VCaP (cell line): ENCODE measurements around the gene EDEM1.

Source experiments
- H3K27ac ChIP-seq: fragments of 450-650 bp; 2 replicates; pipeline ENCODE4 v1.5.1; 2017
- TF ChIP-seq, protein P1 (sequence below): fragments of 450-650 bp; conservative IDR thresholded peaks from 2 replicates; pipeline ENCODE4 v1.5.1; 2017; ENCODE audit warnings: mild to moderate bottlenecking, moderate library complexity

Gene EDEM1

DNA sequence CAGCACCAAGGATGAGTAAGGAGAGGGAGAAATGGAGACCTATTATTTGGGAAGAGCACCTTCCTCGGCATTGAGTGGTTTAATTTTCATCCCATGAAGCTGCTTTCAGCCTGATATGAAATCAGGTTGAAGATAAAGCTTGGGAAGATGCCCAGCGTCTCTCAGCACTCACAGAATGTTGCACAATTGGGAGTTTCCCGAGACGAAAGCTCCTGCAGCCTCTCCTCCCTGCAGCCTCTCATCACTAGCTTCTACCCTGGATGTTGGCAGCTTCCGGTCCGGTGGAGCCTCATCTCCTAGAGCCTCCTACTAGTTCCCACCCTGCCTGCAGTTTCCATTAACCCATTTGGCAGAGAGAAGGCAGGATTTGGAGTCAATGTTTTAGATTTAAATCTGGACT lies 40.3 kb downstream of the EDEM1 start:
- H3K27ac ChIP-seq = peak overlapping the region; percentile 41; the same call in 1 of the 2 replicates
- TF ChIP-seq, protein P1, sequence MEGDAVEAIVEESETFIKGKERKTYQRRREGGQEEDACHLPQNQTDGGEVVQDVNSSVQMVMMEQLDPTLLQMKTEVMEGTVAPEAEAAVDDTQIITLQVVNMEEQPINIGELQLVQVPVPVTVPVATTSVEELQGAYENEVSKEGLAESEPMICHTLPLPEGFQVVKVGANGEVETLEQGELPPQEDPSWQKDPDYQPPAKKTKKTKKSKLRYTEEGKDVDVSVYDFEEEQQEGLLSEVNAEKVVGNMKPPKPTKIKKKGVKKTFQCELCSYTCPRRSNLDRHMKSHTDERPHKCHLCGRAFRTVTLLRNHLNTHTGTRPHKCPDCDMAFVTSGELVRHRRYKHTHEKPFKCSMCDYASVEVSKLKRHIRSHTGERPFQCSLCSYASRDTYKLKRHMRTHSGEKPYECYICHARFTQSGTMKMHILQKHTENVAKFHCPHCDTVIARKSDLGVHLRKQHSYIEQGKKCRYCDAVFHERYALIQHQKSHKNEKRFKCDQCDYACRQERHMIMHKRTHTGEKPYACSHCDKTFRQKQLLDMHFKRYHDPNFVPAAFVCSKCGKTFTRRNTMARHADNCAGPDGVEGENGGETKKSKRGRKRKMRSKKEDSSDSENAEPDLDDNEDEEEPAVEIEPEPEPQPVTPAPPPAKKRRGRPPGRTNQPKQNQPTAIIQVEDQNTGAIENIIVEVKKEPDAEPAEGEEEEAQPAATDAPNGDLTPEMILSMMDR = no peak

DNA sequence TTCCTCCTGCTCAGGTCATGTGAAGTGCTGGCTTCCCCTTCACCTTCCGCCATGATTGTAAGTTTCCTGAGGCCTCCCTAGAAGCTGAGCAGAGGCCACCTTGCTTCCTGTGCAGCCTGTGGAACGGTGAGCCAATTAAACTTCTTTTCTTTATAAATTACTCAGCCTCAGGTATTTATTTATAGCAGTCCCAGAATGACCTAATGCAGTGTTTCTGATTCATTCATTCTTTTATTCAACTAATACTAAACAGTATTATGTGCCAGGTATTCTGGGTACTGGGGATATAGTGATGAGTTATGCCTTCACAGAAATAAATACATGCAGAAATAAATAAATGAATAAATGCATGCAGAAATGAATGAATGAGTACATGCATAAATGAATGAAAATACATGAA lies 41.9 kb downstream of the EDEM1 start:
- TF ChIP-seq, protein P1 = no peak
- H3K27ac ChIP-seq = no peak overlapping the region

DNA sequence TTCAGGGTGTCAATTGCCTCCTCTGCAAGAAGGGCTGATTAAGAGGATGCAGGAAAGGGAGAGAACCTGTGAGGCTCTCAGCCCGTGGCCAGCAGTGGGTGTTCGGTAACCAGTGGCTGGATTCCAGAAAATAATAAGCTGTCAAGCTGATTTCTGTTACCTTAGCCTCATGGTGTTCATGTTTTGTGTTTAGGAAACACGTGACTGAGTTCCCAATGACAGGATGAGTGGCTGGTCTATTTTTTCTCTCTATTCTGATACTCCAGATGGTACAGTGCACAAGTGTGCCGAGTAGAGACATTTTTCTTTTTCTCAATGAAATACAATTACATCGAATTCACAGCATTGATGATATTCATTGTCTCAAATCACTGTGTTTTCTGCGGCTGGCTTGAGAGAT lies 43.6 kb downstream of the EDEM1 start:
- TF ChIP-seq, protein P1 = no peak
- H3K27ac ChIP-seq = no peak overlapping the region; the same call in 1 of the 2 replicates

DNA sequence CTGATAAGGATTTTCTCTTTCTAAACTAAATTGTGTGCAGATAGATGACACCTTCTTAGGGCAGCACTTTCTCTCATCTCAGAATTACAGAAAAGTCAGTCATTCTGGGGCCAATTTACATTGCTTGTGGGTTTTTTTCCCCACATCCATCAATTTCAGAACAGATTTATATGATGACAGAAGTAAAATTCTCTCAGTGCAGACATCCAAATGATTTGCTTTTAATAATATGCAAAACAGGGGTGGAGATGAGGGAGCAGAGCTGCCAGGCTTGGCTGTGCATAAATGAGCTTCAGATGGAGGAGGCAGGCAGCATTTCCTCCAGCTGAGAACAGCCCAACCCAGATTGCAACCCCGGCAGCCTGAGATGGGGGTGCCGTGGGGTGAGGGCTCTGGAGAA lies 44.0 kb downstream of the EDEM1 start:
- TF ChIP-seq, protein P1 = no peak
- H3K27ac ChIP-seq = no peak overlapping the region; the same call in 1 of the 2 replicates

DNA sequence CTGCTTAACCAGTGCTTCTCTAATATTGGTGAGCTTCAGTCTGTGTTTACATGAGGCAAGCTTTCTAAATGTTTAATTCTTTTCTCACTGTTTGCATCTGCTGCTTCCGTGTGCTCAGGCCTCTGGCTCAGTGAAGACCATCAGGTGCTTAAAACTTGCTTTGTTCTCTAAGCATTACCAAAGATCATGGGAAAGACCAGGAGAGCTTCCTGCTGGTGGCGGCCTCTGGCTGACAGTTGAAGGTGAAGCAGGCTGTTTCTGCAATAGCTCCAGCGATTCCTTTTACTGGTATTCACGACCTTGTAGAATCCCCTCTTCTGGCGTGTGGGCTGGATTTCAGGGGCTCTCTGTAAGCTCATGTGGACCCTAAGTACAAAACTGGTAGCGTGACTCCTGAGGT lies 45.1 kb downstream of the EDEM1 start:
- TF ChIP-seq, protein P1 = no peak; the same call in 1 of the 2 replicates
- no peak overlapping the region for H3K27ac ChIP-seq

DNA sequence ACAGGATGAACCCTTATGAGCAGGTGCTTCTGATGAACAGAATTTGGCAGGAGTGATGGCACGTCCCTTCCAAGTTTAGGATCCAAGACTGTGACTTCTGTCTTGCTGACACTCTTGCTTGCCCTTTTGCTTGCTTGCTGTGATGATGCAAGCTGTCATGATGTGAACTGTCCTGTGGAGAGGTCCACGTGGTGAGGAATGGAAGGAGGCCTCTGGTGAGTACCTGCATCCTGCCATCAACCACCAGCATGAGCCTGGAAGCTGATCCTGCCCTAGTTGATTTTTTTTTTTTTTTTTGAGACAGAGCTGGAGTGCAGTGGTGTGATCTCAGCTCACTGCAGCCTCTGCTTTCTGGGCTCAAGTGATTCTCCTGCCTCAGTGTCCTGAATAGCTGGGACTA lies 45.5 kb downstream of the EDEM1 start:
- TF ChIP-seq, protein P1 = no peak
- H3K27ac ChIP-seq = no peak overlapping the region; the same call in 1 of the 2 replicates

DNA sequence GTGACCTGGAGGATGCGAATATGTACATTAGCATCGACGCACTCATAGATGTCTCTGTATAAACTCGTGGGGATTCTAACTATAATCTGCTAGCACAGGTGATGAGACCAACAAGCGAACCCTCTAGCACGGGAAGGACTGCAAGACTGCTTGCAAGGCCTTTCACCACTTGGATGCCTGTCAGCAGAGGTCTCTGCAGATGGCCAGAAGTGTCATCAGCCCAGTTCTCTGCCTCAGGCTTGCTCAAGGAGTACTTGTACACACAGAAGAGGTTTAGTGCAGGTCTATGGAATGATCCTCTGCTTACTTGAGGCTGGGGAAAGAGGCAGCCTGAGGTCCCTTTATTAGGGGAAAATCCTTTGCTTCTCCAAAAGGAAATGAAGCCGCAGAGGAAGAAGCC lies 48.1 kb downstream of the EDEM1 start:
- peak overlapping the region; percentile 18; the same call in 1 of the 2 replicates for H3K27ac ChIP-seq
- TF ChIP-seq, protein P1 = no peak
